Suprapubic skin (tissue), 4 donors: ENCODE data around the gene BDKRB1. TPM values are rescaled to one million over a fixed set of nuclear protein-coding genes. Genes with fewer than 3 reads are reported as not detected.

ENCODE experiments used
- DNase-seq, 2 donors: peaks; one replicate each; pipeline ENCODE4 v3.0.0-alpha.2; 2019; ENCODE audit warnings: low spot score in 2 of 2
- H3K27ac ChIP-seq: fragments of 200-600 bp; sonication (generic); one replicate; pipeline ENCODE4 v1.5.1; 2019
- H3K27me3 ChIP-seq: fragments of 200-600 bp; sonication (generic); one replicate; pipeline ENCODE4 v1.5.1; 2019
- H3K36me3 ChIP-seq: fragments of 200-600 bp; sonication (generic); one replicate; pipeline ENCODE4 v1.5.1; 2019
- H3K4me1 ChIP-seq: fragments of 200-600 bp; sonication (generic); one replicate; pipeline ENCODE4 v1.5.1; 2019
- H3K4me3 ChIP-seq: fragments of 200-600 bp; sonication (generic); one replicate; pipeline ENCODE4 v1.5.1; 2019; ENCODE audit warnings: mild to moderate bottlenecking
- H3K9me3 ChIP-seq: fragments of 200-600 bp; sonication (generic); one replicate; pipeline ENCODE4 v1.5.1; 2019
- EP300 ChIP-seq: sonication (generic); formaldehyde crosslinking; IDR thresholded peaks from one replicate; pipeline ENCODE4 v1.6.1; 2017; ENCODE audit warnings: antibody characterized with exemption
- POLR2A ChIP-seq, 2 donors: fragments of 450-650 bp; IDR thresholded peaks; one replicate each; pipeline ENCODE4 v1.6.1; 2017; ENCODE audit warnings: antibody characterized with exemption in 2 of 2, mild to moderate bottlenecking in 2 of 2, moderate library complexity in 2 of 2
- POLR2AphosphoS5 ChIP-seq, 3 donors: sonication (generic); formaldehyde crosslinking; IDR thresholded peaks; one replicate each; pipeline ENCODE4 v1.6.1; 2017; ENCODE audit warnings: antibody characterized with exemption in 3 of 3
- WGBS: methylation state at CpG from one replicate; pipeline ENCODE4 v1.1.5; 2018; 5-methylcytosine and 5-hydroxymethylcytosine counted together
- total RNA-seq, 4 donors: library from RNA; depleted of rRNA; stranded (reverse); fragments of >200 nt; gene quantifications; one replicate each; pipeline ENCODE4 v1.1.0, GENCODE V29; 2016
- TF ChIP-seq, protein P1 (sequence below), 2 donors: fragments of 200-600 bp in 1 of 2; fragments of 450-650 bp in 1 of 2; sonication (generic) in 1 of 2; IDR thresholded peaks; one replicate each; pipeline ENCODE4 v1.5.1; 2016 to 2019; ENCODE audit warnings: antibody characterized with exemption in 2 of 2, mild to moderate bottlenecking in 1 of 2, moderate library complexity in 1 of 2

Gene BDKRB1
- total RNA-seq, 4 donors from 2014 or later, result 2.6 to 6.5 (median 4.1) TPM

DNA sequence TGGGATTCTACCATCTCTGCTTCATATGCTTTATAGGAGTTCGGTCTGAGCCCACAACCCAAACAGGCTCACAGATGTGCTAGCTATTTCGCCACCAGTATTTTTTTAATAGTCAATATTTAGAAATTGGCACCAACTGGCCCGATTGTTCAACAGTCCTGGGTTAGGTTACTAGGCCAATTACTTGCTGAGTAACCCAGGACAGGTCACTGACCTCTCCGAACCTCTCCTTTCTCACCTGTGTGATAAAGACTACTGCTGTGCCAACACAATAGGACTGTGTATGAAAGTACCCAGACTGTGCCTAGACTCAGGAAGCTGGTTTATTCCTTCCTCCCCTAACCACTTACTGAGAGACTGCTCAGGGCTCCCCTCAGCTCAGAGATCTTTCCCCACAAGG is 43.1 kb upstream of the BDKRB1 start:
- Histone ChIP-seq H3K4me1 (peaks cover 9% of the 10 kb centered on the region), H3K27me3 (no peaks in the 10 kb centered on the region), H3K36me3 (no peaks in the 10 kb centered on the region), H3K27ac (no peak overlapping the region), H3K9me3 (no peaks in the 10 kb centered on the region), H3K4me3 (no peak overlapping the region)
- WGBS, result 97% methylated on average over 4 of the region's 4 CpGs
- TF ChIP-seq POLR2AphosphoS5 (IDR thresholded peaks at IDR 0.05) (no peak), EP300 (no peak)
- no peak for DNase-seq

DNA sequence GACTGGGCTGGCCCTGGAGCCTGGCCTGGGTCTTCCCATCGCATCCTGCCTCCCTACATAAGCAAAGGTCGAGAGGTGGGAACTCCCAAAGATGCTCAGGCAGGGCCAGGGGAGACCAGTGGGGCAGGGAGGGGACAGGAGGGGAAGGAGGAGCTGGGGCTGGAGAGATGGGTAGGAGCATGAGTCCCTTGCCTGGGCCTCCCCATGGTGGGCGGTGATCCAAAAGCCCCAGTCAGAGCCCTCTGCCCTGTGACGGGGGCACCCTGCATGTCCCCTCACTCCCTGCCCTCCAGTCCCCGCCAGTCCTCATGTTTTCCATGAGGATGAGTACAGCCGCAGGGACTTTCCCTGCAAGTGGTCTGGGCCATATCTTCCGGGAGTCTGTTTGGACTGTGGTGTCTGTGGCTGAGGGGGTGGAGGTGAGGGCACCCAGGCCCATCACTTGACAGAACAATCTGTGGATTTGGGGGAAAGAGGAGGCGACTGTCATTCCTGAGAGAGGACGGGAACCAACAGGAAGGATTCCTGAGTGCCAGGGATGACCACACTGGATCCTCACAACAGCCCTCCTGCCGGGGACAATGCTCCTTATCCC is 42.0 kb upstream of the BDKRB1 start:
- WGBS, result 90% methylated on average over 3 of the region's 10 CpGs
- no peak for DNase-seq
- H3K27ac ChIP-seq, result no peak overlapping the region
- TF ChIP-seq POLR2A (IDR thresholded peaks at IDR 0.05) (no peak), EP300 (no peak), POLR2AphosphoS5 (IDR thresholded peaks at IDR 0.05) (no peak)
- TF ChIP-seq, protein P1, sequence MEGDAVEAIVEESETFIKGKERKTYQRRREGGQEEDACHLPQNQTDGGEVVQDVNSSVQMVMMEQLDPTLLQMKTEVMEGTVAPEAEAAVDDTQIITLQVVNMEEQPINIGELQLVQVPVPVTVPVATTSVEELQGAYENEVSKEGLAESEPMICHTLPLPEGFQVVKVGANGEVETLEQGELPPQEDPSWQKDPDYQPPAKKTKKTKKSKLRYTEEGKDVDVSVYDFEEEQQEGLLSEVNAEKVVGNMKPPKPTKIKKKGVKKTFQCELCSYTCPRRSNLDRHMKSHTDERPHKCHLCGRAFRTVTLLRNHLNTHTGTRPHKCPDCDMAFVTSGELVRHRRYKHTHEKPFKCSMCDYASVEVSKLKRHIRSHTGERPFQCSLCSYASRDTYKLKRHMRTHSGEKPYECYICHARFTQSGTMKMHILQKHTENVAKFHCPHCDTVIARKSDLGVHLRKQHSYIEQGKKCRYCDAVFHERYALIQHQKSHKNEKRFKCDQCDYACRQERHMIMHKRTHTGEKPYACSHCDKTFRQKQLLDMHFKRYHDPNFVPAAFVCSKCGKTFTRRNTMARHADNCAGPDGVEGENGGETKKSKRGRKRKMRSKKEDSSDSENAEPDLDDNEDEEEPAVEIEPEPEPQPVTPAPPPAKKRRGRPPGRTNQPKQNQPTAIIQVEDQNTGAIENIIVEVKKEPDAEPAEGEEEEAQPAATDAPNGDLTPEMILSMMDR (IDR thresholded peaks at IDR 0.05), result no peak
- H3K27me3 ChIP-seq, result no peaks in the 10 kb centered on the region
- H3K36me3 ChIP-seq, result no peaks in the 10 kb centered on the region
- no peak overlapping the region for H3K4me3 ChIP-seq
- peaks cover 9% of the 10 kb centered on the region for H3K4me1 ChIP-seq
- no peaks in the 10 kb centered on the region for H3K9me3 ChIP-seq

DNA sequence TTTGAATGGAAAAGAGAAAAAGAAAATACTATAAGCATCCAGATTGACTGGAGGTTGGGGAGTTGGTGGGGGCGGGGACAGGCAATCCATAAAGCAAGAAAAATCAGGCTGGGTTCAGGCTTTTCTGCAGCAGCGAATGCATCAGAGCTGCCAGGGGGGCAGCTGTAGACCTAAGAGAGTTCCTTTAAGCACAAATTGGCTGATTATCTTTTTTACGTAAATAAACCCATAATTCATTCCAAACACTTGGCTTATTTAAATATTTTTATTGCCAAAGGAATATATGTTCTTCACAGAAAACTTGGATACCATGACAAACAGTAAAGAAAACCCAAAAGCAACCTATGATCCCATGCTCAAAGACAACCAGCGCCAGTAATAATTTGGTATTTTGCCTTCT is 41.2 kb upstream of the BDKRB1 start:
- DNase-seq, result no peak
- Histone ChIP-seq H3K4me3 (no peak overlapping the region), H3K4me1 (peaks cover 9% of the 10 kb centered on the region), H3K36me3 (no peaks in the 10 kb centered on the region), H3K9me3 (no peaks in the 10 kb centered on the region), H3K27me3 (no peaks in the 10 kb centered on the region), H3K27ac (no peak overlapping the region)
- TF ChIP-seq POLR2A (IDR thresholded peaks at IDR 0.05) (no peak), POLR2AphosphoS5 (IDR thresholded peaks at IDR 0.05) (no peak), EP300 (no peak)
- TF ChIP-seq, protein P1 (IDR thresholded peaks at IDR 0.05), result no peak
- 79% methylated on average over 4 of the region's 4 CpGs for WGBS

DNA sequence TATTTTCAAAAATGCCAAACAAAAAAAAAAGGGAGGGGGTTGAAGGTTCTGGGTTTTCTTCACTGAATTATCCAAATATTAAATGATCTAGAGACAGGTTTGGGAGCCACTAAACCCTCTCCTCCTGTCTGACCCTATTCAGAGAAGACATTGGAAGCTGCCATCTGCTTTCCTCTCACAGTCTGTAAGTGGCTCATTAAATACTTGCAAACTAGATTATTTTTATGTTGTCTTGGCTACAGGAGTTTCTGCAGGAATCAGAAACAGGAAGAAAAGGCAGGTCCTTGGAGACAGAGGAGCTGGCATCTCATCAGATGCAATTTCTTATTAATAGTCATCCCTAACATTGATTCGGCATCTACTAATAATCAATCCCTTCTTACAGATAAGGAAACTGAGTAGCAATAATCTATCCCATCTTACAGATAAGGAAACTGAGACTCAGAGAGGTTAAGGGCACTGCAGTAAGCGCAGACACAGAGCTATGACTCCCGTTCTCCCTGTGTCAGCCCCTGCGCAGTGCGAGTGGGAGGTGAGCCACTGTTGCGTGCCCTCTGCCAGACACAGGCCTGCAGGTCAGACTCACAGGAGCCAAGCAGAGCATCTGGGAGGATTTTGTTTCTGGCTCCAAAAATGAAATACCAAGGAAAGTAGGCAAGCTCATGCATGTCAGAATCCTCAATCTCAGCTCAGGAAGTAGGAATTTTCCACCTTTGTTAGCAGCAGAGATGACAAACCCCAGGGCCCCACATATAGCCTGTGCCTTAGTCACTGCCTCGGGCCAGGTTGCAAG is 40.4 kb upstream of the BDKRB1 start:
- H3K4me1 ChIP-seq, result peaks cover 9% of the 10 kb centered on the region
- WGBS, result 45% methylated on average over 7 of the region's 7 CpGs
- no peak overlapping the region for H3K27ac ChIP-seq
- TF ChIP-seq POLR2A (IDR thresholded peaks at IDR 0.05) (no peak), POLR2AphosphoS5 (IDR thresholded peaks at IDR 0.05) (no peak), EP300 (no peak)
- TF ChIP-seq, protein P1 (IDR thresholded peaks at IDR 0.05), result no peak
- H3K9me3 ChIP-seq, result no peaks in the 10 kb centered on the region
- DNase-seq, result no peak
- no peaks in the 10 kb centered on the region for H3K36me3 ChIP-seq
- no peaks in the 10 kb centered on the region for H3K27me3 ChIP-seq
- no peak overlapping the region for H3K4me3 ChIP-seq

DNA sequence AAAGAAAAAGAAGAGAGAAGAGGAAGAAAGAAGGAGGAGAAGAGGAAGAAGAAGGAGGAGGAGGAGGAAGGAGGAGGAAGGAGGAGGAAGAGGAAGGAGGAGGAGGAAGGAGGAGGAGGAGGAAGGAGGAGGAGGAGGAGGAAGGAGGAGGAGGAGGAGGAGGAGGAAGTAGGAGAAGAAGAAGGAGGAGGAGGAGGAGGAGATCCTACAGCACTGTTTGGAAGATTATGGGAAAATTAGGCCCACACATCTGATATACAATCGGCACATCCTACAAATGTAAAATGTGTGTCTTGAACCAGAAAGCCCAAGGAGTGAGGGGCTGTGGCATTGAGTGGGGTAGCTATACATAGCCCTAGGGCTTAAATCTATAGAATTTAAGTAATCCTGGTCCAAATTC is 39.4 kb upstream of the BDKRB1 start:
- Histone ChIP-seq H3K9me3 (no peaks in the 10 kb centered on the region), H3K27me3 (no peaks in the 10 kb centered on the region), H3K4me3 (no peak overlapping the region), H3K27ac (no peak overlapping the region), H3K36me3 (no peaks in the 10 kb centered on the region), H3K4me1 (peaks cover 9% of the 10 kb centered on the region)
- WGBS, result 93% methylated on average over 1 of the region's 1 CpG
- TF ChIP-seq POLR2AphosphoS5 (IDR thresholded peaks at IDR 0.05) (no peak), EP300 (no peak), POLR2A (IDR thresholded peaks at IDR 0.05) (no peak)
- TF ChIP-seq, protein P1 (IDR thresholded peaks at IDR 0.05), result no peak
- no peak for DNase-seq
